ENCODE results near the gene RNASE7.

Gene RNASE7

DNA sequence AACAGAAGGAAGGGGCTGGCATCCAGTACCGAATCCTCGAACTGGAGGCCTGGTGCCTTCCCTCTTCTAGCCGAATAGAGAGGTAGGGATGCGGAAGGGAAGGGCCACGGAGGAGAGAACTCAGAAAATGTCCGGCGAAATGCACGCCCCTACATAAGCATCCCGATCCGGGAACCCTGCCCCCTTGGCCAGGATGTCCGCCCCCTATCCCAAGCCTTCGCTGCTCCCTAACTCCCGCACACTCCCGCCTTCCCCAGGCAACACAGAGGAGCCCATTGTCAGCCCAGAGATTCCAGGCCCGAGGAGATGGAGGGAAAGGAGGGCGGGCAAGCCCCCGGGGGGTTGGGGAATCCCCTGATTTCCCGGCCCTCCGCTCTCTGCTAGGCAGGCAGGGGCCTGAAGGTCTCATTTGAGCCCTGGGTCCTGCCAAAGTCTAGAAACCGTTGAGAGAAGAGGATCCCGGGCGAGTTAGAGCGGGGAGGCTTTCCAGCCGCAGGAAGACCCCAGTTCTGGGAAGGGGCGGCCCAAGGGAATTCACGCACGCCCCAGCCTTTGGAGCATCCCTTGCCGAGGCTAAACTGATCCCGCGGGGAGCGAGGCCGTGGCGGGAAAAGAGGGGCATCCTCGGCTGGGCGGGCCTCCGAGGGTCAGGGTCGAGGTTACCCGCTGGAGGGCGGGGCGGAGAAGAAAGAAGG is 27.4 kb downstream of the RNASE7 start (continued):
- TF ChIP-seq, protein P1, sequence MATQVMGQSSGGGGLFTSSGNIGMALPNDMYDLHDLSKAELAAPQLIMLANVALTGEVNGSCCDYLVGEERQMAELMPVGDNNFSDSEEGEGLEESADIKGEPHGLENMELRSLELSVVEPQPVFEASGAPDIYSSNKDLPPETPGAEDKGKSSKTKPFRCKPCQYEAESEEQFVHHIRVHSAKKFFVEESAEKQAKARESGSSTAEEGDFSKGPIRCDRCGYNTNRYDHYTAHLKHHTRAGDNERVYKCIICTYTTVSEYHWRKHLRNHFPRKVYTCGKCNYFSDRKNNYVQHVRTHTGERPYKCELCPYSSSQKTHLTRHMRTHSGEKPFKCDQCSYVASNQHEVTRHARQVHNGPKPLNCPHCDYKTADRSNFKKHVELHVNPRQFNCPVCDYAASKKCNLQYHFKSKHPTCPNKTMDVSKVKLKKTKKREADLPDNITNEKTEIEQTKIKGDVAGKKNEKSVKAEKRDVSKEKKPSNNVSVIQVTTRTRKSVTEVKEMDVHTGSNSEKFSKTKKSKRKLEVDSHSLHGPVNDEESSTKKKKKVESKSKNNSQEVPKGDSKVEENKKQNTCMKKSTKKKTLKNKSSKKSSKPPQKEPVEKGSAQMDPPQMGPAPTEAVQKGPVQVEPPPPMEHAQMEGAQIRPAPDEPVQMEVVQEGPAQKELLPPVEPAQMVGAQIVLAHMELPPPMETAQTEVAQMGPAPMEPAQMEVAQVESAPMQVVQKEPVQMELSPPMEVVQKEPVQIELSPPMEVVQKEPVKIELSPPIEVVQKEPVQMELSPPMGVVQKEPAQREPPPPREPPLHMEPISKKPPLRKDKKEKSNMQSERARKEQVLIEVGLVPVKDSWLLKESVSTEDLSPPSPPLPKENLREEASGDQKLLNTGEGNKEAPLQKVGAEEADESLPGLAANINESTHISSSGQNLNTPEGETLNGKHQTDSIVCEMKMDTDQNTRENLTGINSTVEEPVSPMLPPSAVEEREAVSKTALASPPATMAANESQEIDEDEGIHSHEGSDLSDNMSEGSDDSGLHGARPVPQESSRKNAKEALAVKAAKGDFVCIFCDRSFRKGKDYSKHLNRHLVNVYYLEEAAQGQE (tag by site-specific recombination; IDR thresholded peaks at IDR 0.05): no peak
- TF ChIP-seq ZXDB (tag by site-specific recombination; IDR thresholded peaks at IDR 0.05) (peak; percentile 43; the same call in 1 of the 2 replicates), GLIS1 (tag by site-specific recombination; IDR thresholded peaks at IDR 0.05) (peak; percentile 51), ZNF394 (tag by site-specific recombination; IDR thresholded peaks at IDR 0.05; ENCODE audit: borderline replicate concordance) (no peak), ZNF596 (tag by site-specific recombination; IDR thresholded peaks at IDR 0.05) (no peak), ZNF138 (tag by site-specific recombination; IDR thresholded peaks at IDR 0.05; ENCODE audit: borderline replicate concordance) (no peak), ZNF404 (tag by site-specific recombination; IDR thresholded peaks at IDR 0.05) (no peak), GLI4 (tag by site-specific recombination; IDR thresholded peaks at IDR 0.05) (no peak), ZNF175 (tag by site-specific recombination; IDR thresholded peaks at IDR 0.05) (no peak), TRIM28 (IDR thresholded peaks at IDR 0.05; ENCODE audit: borderline replicate concordance, low read length) (no peak), KLF16 (tag by site-specific recombination; IDR thresholded peaks at IDR 0.05) (peak; percentile 59; the same call in 1 of the 2 replicates), SCRT2 (tag by site-specific recombination; IDR thresholded peaks at IDR 0.05) (no peak), FEZF1 (tag by site-specific recombination; IDR thresholded peaks at IDR 0.05) (no peak), ZNF132 (tag by site-specific recombination; IDR thresholded peaks at IDR 0.05; ENCODE audit: borderline replicate concordance) (no peak), ZNF621 (tag by site-specific recombination; IDR thresholded peaks at IDR 0.05) (no peak), PRDM1 (tag by site-specific recombination; IDR thresholded peaks at IDR 0.05) (no peak), KLF9 (tag by site-specific recombination; IDR thresholded peaks at IDR 0.05; ENCODE audit: low read depth) (0 out of 2 replicates have a peak, but pooled peaks have one; percentile 9), SP3 (tag by site-specific recombination; IDR thresholded peaks at IDR 0.05) (peak; percentile 17), ZNF335 (tag by site-specific recombination; conservative IDR thresholded peaks at IDR 0.05) (peak; percentile 56), SP7 (tag by site-specific recombination; IDR thresholded peaks at IDR 0.05) (peak; percentile 29; the same call in 1 of the 2 replicates)
- TF ChIP-seq, protein P2, sequence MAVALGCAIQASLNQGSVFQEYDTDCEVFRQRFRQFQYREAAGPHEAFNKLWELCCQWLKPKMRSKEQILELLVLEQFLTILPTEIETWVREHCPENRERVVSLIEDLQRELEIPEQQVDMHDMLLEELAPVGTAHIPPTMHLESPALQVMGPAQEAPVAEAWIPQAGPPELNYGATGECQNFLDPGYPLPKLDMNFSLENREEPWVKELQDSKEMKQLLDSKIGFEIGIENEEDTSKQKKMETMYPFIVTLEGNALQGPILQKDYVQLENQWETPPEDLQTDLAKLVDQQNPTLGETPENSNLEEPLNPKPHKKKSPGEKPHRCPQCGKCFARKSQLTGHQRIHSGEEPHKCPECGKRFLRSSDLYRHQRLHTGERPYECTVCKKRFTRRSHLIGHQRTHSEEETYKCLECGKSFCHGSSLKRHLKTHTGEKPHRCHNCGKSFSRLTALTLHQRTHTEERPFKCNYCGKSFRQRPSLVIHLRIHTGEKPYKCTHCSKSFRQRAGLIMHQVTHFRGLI (tag by site-specific recombination; IDR thresholded peaks at IDR 0.05): no peak
- TF ChIP-seq, protein P3, sequence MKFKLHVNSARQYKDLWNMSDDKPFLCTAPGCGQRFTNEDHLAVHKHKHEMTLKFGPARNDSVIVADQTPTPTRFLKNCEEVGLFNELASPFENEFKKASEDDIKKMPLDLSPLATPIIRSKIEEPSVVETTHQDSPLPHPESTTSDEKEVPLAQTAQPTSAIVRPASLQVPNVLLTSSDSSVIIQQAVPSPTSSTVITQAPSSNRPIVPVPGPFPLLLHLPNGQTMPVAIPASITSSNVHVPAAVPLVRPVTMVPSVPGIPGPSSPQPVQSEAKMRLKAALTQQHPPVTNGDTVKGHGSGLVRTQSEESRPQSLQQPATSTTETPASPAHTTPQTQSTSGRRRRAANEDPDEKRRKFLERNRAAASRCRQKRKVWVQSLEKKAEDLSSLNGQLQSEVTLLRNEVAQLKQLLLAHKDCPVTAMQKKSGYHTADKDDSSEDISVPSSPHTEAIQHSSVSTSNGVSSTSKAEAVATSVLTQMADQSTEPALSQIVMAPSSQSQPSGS (tag by site-specific recombination; IDR thresholded peaks at IDR 0.05; ENCODE audit: low read depth): no peak
- TF ChIP-seq, protein P4, sequence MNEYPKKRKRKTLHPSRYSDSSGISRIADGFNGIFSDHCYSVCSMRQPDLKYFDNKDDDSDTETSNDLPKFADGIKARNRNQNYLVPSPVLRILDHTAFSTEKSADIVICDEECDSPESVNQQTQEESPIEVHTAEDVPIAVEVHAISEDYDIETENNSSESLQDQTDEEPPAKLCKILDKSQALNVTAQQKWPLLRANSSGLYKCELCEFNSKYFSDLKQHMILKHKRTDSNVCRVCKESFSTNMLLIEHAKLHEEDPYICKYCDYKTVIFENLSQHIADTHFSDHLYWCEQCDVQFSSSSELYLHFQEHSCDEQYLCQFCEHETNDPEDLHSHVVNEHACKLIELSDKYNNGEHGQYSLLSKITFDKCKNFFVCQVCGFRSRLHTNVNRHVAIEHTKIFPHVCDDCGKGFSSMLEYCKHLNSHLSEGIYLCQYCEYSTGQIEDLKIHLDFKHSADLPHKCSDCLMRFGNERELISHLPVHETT (tag by site-specific recombination; IDR thresholded peaks at IDR 0.05): no peak
- TF ChIP-seq, protein P5, sequence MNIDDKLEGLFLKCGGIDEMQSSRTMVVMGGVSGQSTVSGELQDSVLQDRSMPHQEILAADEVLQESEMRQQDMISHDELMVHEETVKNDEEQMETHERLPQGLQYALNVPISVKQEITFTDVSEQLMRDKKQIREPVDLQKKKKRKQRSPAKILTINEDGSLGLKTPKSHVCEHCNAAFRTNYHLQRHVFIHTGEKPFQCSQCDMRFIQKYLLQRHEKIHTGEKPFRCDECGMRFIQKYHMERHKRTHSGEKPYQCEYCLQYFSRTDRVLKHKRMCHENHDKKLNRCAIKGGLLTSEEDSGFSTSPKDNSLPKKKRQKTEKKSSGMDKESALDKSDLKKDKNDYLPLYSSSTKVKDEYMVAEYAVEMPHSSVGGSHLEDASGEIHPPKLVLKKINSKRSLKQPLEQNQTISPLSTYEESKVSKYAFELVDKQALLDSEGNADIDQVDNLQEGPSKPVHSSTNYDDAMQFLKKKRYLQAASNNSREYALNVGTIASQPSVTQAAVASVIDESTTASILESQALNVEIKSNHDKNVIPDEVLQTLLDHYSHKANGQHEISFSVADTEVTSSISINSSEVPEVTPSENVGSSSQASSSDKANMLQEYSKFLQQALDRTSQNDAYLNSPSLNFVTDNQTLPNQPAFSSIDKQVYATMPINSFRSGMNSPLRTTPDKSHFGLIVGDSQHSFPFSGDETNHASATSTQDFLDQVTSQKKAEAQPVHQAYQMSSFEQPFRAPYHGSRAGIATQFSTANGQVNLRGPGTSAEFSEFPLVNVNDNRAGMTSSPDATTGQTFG (tag by site-specific recombination; IDR thresholded peaks at IDR 0.05; ENCODE audit: borderline replicate concordance): no peak
- TF ChIP-seq, protein P6, sequence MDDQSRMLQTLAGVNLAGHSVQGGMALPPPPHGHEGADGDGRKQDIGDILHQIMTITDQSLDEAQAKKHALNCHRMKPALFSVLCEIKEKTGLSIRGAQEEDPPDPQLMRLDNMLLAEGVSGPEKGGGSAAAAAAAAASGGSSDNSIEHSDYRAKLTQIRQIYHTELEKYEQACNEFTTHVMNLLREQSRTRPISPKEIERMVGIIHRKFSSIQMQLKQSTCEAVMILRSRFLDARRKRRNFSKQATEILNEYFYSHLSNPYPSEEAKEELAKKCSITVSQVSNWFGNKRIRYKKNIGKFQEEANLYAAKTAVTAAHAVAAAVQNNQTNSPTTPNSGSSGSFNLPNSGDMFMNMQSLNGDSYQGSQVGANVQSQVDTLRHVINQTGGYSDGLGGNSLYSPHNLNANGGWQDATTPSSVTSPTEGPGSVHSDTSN (CRISPR knock-in tag; IDR thresholded peaks at IDR 0.05): no peak

Data from HEK293 (cell line).